Limb (tissue), 2 donors: ENCODE data around the gene SHISAL2B.
"Not testable (repeated sequence)": the region's sequence is repeated elsewhere in the genome, so short reads cannot be mapped to it uniquely, and the experiment has no call there.

ENCODE experiments used
- DNase-seq, 2 donors: peaks; one replicate each; pipeline ENCODE4 v3.0.0-alpha.2; 2016; ENCODE audit errors: extremely low spot score in 2 of 2

The SHISAL2B gene

DNA sequence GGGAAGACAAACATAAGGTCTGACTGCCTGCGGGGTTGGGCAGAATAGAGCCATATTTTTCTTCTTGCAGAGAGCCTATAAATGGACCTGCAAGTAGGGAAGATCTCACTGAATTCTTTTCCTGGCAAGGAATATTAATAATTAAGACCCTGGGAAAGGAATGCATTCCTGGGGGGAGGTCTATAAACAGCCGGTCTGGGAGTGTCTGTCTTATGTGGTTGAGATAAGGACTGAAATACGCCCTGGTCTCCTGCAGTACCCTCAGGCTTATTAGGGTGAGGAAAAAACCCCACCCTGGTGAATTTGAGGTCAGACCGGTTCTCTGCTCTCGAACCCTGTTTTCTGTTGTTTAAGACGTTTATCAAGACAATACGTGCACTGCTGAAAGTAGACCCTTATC lies 6.1 kb downstream of the SHISAL2B start:
- DNase-seq = not testable (repeated sequence)

DNA sequence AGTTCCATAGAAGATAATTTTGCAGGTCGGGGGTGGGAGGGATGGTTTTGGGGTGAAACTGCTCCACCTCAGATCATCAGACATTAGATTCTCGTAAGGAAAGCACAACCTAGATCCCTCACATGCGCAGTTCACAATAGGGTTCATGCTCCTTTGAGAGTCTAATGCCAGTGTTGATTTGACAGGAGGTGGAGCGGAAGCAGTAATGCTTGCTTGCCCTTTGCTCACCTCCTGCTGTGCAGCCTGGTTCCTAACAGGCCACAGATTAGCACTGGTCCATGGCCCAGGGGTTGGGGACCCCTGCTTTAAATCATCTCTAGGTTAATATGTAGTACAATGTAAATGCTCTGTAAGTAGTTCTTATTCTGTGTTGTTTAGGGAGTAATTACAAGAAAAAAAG lies 10.5 kb downstream of the SHISAL2B start:
- DNase-seq = no peak

DNA sequence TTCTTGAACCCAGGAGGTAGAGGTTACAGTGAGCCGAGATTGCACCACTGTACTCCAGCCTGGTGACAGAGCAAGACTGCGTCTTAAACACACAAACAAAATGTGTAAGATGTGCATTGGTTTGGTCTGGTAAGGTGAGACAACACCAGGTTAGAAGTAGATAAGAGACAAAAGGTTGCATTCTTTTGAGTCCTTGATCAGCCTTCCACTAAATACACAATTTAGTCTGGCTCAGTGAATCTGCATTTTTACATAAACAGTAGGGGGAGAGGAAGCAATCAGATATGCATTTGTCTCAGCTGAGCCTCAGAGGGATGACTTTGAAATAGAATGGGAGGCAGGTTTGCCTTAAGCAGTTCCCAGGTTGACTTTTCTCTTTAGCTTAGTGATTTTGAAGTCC lies 15.8 kb downstream of the SHISAL2B start:
- DNase-seq = not testable (repeated sequence)

DNA sequence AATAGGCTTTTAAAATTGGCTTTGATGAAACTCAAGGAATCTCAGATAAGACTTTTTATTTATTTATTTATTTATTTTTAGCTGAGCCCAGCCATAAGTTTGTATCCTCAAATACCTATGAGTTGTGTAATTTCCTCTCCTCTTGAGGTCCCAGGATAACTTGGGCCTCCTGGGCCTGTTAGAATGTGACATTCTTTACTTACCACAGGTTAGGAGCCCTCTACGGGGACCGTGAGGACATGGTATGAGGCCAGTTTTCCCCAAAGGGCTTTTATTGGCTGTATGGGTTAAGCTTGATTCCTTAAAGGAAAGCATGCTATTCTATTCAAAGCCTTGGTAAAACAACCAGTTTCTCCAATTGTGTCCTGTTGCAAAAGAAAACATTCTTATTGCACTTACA lies 16.9 kb downstream of the SHISAL2B start:
- DNase-seq = no peak

DNA sequence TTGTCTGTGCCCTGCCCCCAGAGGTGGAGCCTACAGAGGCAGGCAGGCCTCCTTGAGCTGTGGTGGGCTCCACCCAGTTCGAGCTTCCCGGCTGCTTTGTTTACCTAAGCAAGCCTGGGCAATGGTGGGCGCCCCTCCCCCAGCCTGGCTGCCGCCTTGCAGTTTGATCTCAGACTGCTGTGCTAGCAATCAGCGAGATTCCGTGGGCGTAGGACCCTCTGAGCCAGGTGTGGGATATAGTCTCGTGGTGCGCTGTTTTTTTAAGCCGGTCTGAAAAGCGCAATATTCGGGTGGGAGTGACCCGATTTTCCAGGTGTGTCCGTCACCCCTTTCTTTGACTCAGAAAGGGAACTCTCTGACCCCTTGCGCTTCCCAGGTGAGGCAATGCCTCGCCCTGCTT lies 24.2 kb downstream of the SHISAL2B start:
- not testable (repeated sequence) for DNase-seq

DNA sequence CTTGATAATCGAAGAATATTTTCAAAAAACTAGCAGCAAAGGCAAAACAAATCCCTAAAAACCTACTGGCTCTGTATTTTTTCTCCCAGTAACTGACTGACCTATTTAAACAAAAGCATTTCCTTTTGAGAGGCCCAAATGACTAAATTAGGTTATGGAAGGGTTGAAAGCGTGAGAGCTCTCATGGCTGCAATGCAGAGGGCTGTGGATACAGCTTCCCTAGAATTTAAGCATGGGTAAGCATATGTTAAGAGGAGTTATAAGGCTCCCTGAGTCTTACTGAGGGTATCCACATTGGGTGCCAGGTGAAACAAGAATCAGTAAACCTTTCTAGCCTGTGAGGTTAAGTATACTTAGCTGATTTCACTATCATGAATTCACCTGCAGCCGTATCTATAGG lies 32.3 kb downstream of the SHISAL2B start:
- DNase-seq = no peak

DNA sequence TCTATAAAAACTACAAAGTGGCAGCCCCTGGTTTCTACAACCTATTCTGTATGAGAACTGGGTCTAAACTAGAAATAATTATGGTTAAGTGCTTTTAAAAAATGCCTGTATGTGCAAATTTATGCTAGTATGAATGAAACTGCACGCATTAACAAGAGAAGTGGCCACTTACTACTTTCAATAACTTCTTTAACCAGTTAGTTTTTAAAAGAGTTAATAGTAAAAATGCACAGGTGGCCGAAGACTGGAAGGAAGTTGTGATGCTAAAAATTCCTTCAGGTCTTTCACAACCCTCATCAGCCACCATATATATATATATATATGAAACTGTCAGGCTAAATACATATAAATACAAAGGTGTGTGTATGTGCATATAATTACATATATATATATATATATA lies 36.8 kb downstream of the SHISAL2B start:
- no peak for DNase-seq

DNA sequence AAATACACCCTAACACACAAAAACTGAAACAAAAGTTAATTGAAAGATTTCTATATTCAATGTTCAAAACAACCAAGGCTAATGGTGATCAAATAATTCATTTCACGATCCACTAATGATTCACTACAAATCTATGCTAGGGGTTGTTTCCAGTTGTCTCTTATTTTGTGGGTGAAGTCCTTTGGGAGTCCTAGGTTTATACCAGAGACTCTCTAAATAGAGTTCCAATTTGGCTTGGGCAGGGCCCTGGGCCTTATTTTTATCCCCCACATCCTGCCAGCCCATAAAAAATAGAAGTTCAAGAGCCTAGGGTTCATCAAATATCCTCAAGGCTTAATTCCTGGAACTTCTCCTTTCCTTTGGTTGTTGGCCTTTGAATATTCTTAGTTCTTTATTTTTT lies 52.1 kb downstream of the SHISAL2B start:
- DNase-seq = no peak

DNA sequence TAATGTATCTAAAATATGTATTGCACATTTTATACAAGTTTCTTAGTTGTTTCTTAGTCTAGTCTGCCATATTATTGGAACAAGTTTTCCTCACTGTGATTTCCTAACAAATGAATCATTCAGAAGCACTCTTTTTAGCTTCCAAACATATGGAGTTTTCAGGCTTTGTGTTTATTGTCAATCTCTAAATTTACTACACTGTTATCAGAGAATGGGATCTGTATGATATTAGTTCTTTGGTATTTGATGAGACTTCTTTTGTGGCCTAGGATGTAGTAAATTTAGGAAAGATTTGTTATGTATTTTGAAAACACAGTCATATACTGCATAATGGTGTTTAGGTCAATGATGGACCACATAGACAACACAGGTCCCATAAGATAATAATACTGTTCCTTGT lies 52.5 kb downstream of the SHISAL2B start:
- DNase-seq = no peak

DNA sequence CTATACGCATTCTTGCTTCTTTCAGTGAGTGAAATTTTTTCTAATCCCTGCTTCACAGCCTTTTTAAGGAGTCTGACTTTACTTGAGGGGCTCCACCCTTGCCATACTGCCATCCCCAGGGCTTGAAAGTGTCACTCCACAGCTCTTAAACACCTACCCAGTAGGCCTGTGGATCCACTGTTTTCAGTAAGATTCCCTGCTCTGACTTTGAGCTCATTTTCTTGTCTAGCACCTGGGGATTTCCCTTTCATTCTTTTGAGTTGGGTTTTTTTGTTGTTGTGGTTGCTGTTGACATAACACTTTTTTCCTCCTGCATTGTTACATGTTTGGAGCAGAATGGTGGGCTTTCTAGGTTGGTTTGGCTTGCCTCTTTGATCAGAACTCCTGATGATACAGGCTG lies 54.6 kb downstream of the SHISAL2B start:
- no peak for DNase-seq

DNA sequence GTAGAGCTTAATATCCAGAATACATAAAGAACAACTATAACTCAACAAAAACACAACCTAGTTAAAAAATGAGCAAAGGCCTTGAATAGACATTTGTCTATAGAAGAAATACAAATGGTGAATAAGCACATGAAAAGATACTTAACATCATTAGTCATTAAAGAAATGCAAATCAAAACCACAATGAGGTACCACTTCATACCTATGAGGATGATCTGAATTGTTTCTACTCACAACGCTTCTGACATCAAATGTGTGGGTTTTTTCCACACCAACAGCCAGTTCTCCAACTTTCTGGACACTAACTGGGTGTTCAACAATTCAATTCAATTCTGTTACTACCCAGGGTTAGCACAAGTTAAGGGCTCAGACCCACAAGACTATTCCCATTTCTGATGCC lies 56.1 kb downstream of the SHISAL2B start:
- DNase-seq = no peak

DNA sequence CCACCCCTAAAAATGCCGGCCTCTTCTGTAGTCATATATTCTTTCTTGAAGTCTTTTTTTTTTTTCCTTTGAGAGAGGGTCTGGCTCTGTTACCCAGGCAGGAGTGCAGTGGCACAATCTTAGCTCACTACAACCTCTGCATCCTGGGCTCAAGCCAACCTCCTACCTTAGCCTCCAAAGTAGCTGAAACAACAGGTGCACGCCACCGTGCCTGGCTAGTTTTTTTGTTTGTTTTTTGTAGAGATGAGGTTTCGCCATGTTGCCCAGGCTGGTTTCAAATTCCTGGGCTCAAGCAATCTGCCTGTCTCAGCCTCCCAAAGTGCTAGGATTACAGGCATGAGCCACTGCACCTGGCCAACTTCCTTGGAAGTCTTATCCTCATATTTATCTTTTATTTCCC lies 59.1 kb downstream of the SHISAL2B start:
- DNase-seq = no peak

DNA sequence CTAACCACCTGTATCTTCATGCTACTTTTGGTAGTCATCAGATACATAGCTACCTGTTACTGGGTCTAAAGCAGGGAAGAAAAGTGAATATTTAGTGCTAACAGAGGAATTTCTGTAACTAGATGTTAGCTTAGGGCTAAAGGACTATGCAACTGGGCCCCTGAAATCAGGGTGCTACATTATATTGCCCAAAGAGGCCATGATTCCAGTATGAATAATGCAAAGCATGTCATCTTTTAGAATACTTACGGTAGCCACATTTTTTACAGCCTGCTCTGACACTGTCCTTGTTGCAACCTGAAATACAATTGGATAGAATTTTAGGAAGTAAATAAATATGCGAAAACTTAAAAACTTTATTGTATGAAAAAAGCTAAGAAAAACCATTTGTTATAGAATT lies 63.8 kb downstream of the SHISAL2B start:
- no peak for DNase-seq

DNA sequence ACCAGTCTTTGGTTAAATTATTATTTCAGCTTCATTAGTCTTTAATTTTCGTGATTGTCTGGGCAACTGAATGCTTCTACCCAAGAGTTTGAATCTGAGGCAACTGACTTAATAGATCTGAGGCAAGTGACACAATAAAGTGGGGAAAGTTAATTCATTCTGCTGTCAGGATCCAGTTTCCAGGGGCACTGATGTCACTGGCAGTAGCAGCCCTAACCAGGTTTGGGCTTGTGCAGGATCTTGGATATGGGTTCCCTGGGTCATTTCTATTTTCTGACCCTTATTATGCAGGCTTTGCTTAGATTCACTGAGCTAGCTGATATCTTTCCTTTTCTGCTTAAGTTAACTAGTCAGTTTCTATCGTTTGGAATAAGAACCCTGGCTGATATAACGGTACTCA lies 68.6 kb downstream of the SHISAL2B start:
- DNase-seq = no peak

DNA sequence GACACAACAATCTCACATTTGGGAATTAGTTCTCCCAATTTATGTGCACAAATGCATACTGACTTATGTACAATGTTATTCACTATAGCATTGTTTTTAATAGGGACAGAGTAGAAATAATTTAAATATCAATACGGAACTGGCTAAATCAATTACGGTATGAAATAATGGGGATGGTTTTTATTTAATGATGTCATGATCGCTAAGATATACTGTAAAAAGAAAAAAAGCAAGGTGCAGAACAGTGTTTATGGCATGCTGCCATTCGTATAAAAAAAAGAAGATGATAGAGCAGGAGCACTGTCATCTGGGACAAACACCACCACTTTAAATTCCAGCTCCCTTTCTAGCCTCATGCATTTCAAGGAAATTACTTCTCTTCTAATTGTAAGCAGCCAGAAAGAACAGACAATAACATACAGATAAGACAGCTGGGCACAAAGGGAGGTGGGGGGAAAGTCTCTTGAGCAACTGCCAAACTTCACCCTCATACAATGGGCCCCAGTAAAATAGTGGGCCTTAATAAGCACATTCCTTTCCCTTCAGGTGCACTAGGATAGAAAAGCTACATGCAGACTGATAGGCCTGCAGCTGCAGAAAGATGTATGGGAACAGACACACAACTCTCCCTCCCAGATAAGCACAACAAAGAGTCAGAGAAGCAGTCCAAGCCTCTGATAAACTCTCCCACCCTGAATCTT lies 69.8 kb downstream of the SHISAL2B start:
- DNase-seq = no peak

DNA sequence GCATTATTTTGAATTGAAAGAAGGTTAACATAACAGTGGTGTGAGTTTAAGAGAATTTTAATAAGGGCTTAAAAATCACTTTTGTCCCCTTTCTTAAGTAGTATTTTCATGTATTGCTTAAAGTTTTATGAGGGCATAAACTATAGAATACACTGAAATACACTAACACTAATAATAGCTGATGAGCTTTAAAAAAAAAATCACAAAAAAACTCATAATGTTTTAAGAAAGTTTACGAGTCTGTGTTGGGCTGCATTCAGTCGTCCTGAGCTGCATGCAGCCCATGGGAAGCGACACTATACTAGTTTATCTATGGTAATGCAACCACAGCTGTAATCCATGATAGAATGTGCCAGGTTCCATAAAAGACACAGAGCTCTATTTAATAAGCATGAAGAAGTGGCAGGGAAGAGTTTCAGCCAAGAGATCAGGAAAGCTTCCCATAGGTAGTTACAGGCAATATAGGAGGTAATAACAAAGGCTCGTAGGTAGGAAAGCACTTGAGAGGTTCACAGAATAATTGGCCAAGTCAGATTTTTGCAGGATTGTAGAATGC lies 73.7 kb downstream of the SHISAL2B start:
- DNase-seq = no peak

DNA sequence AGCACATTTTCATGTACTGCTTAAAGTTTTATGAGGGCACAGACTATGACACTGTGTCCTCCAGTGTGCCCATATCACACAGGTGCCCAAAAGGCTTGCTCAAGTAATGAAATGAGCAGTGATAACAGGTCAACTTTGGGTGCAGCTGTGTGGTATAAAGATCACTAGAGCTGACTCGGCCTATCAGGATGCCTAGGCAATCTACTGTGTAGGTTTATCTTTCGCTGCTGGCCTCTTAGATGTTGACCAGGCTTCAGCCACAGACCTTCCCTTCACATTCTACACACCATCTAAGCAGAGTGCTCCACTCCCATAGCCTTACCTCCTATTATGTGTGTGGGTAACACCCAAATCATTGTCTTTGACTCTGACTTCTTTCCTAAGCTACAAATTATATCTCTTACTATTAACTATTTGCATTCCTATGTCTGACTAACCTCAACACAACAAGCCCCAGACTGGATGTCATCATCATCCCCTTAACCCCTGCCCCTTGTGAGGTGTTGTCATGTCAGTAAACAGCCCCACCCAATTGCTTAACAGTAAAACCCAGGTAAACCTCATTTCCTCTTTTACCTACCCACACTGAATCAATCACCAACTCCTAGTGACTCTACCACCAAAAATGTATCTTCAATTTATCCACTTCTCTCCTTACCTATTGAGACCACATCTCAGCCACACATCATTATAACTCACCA lies 75.7 kb downstream of the SHISAL2B start:
- DNase-seq = no peak

DNA sequence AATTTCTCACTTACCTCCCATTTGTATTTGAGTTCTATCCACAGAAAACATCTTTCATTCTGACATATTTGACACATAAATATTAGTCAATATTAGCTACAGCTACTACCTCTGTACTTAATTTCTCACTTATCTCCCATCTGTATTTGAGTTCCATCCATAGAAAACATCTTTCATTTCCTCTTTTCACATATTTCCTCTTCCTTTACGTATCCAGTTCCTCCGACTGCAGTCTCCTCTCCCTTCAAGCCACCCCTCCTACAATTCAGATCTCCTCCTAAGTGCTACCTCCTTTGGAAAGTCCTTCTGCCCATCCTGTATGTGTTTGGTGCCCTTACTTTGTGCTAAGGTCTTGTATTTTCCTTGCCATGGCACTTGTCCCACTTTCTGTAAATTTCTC lies 76.6 kb downstream of the SHISAL2B start:
- no peak for DNase-seq
